Measurements from ENCODE around the gene DOCK10. TPM values are rescaled to one million over a fixed set of nuclear protein-coding genes. Genes with fewer than 3 reads are reported as not detected.

DOCK10 gene
- total RNA-seq, 2 experiments from 2014 or later: 191 to 198 TPM

- peaks cover 88% of the 10 kb centered on the region for H3K36me3 Mint-ChIP-seq (ENCODE audit: low read depth)
- peak overlapping the region; percentile 70 for H3K27ac Mint-ChIP-seq
- H3K27me3 Mint-ChIP-seq: no peaks in the 10 kb centered on the region
- ChIA-PET POLR2A (interaction anchor here (1.8 kb wide), 1 partner anchor 16 kb away, joined by 3 read pairs; no protein-coding TSS in a partner anchor), CTCF (interaction anchor here (1.1 to 1.5 kb wide), 2 partner anchors 8 to 120 kb away, joined by 3 read pairs; no protein-coding TSS in a partner anchor)
- ATAC-seq: no peak
- H3K4me3 Mint-ChIP-seq: no peak overlapping the region
- no peaks in the 10 kb centered on the region for H3K9me3 Mint-ChIP-seq
- no peak for DNase-seq
- H3K4me1 Mint-ChIP-seq (ENCODE audit: low read depth): peaks cover 59% of the 10 kb centered on the region
- no peak for TF ChIP-seq CTCF (IDR thresholded peaks at IDR 0.05)
- intact Hi-C loops (cut with micrococcal nuclease): no loop called here
Measured at GRCh38 chr2:224882291-224883171, 159.7 kb downstream of the DOCK10 start.

- CTCF ChIA-PET: interaction anchor here (0.8 to 1.0 kb wide), 2 partner anchors 15 to 60 kb away, joined by 3 read pairs; no protein-coding TSS in a partner anchor
- Mint-ChIP-seq H3K27ac (peak overlapping the region; percentile 70), H3K9me3 (no peaks in the 10 kb centered on the region), H3K4me3 (no peak overlapping the region), H3K27me3 (no peaks in the 10 kb centered on the region), H3K4me1 (ENCODE audit: low read depth) (peaks cover 58% of the 10 kb centered on the region), H3K36me3 (ENCODE audit: low read depth) (peaks cover 88% of the 10 kb centered on the region)
- no peak for DNase-seq
- intact Hi-C loops (cut with micrococcal nuclease): no loop called here
- no peak for TF ChIP-seq CTCF (IDR thresholded peaks at IDR 0.05)
- POLR2A ChIA-PET: no interaction called here
- ATAC-seq: no peak
Measured at GRCh38 chr2:224881846-224882245, 160.4 kb downstream of the DOCK10 start.

- ChIA-PET POLR2A (no interaction called here), CTCF (no interaction called here)
- no peak for DNase-seq
- no peak overlapping the region for H3K4me3 Mint-ChIP-seq
- H3K9me3 Mint-ChIP-seq: peaks cover 1% of the 10 kb centered on the region
- peaks cover 27% of the 10 kb centered on the region for H3K4me1 Mint-ChIP-seq (ENCODE audit: low read depth)
- H3K27ac Mint-ChIP-seq: peak overlapping the region; percentile 37
- ATAC-seq: no peak
- H3K27me3 Mint-ChIP-seq: no peaks in the 10 kb centered on the region
- H3K36me3 Mint-ChIP-seq (ENCODE audit: low read depth): peaks cover 90% of the 10 kb centered on the region
- no peak for TF ChIP-seq CTCF (IDR thresholded peaks at IDR 0.05)
- intact Hi-C loops (cut with micrococcal nuclease): no loop called here
Measured at GRCh38 chr2:224876522-224876921, 165.7 kb downstream of the DOCK10 start.

- intact Hi-C loops (cut with micrococcal nuclease): no loop called here
- POLR2A ChIA-PET: no interaction called here
Measured at GRCh38 chr2:224875841-224876240, 166.4 kb downstream of the DOCK10 start.

More at GRCh38 chr2:224875841-224876240, 166.4 kb downstream of the DOCK10 start:
- CTCF ChIA-PET: interaction anchor here (0.7 kb wide), 1 partner anchor 38 kb away, joined by 3 read pairs; no protein-coding TSS in a partner anchor
- no peak overlapping the region for H3K4me3 Mint-ChIP-seq
- ATAC-seq: no peak
- H3K27me3 Mint-ChIP-seq: no peaks in the 10 kb centered on the region
- TF ChIP-seq CTCF (IDR thresholded peaks at IDR 0.05): no peak
- DNase-seq: no peak
- H3K9me3 Mint-ChIP-seq: peaks cover 7% of the 10 kb centered on the region
- peaks cover 30% of the 10 kb centered on the region for H3K4me1 Mint-ChIP-seq (ENCODE audit: low read depth)
- H3K27ac Mint-ChIP-seq: peak overlapping the region; percentile 39
- H3K36me3 Mint-ChIP-seq (ENCODE audit: low read depth): peaks cover 91% of the 10 kb centered on the region

All from activated CD8-positive, alpha-beta T cell treated with anti-CD3 and anti-CD28 coated beads for 36 hours (primary cell).